ENCODE data around the gene TNFRSF8. TPM values are rescaled to one million over a fixed set of nuclear protein-coding genes. Genes with fewer than 3 reads are reported as not detected.

The TNFRSF8 gene
- total and polyA plus RNA-seq, 2 donors (not counting 1 experiment from before 2014, with no cell fraction given) = 0.05 TPM; not detected in 1

DNA sequence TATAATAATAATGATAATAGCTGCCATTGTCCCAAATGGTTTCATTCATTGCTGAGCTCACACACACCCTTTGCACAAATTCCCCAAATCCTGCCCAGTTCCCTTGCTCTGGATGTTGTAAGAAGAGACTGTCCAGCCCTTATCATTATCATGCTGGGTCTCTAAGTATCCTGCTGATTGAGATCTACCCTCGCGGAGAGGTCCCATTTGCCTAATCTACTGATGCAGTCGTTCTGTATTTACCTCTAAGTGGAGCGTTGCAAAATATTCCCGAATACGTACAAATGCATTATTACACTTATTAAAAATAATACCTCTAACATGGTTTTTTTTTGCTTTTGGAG lies 51.2 kb downstream of the TNFRSF8 start:
- DNase-seq (ENCODE audit: low read depth in 2 of 2) = no peak
- H3K36me3 ChIP-seq (ENCODE audit: control insufficient read depth, insufficient read depth, low read length) = no peaks in the 10 kb centered on the region
- no peak for TF ChIP-seq EZH2 (IDR thresholded peaks at IDR 0.05; ENCODE audit: low read length, missing control alignments)
- TF ChIP-seq, protein P1, sequence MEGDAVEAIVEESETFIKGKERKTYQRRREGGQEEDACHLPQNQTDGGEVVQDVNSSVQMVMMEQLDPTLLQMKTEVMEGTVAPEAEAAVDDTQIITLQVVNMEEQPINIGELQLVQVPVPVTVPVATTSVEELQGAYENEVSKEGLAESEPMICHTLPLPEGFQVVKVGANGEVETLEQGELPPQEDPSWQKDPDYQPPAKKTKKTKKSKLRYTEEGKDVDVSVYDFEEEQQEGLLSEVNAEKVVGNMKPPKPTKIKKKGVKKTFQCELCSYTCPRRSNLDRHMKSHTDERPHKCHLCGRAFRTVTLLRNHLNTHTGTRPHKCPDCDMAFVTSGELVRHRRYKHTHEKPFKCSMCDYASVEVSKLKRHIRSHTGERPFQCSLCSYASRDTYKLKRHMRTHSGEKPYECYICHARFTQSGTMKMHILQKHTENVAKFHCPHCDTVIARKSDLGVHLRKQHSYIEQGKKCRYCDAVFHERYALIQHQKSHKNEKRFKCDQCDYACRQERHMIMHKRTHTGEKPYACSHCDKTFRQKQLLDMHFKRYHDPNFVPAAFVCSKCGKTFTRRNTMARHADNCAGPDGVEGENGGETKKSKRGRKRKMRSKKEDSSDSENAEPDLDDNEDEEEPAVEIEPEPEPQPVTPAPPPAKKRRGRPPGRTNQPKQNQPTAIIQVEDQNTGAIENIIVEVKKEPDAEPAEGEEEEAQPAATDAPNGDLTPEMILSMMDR (conservative IDR thresholded peaks at IDR 0.05 in 1 of 2, IDR thresholded peaks at IDR 0.05 in 1 of 2; ENCODE audit: low read depth in 1 of 2, low read length in 2 of 2) = no peak
- H3K4me3 ChIP-seq (replicated peaks in 1 of 4; ENCODE audit: control extremely low read depth in 1 of 4, insufficient read depth in 1 of 4, low read depth in 3 of 4, low read length in 4 of 4) = no peak overlapping the region
- no peaks in the 10 kb centered on the region for H4K20me1 ChIP-seq (ENCODE audit: control insufficient read depth, extremely low read depth, insufficient read depth, low read length)
- H3K27me3 ChIP-seq (ENCODE audit: control insufficient read depth, insufficient read depth, low read length) = no peaks in the 10 kb centered on the region
- no peak overlapping the region for H3K9ac ChIP-seq (ENCODE audit: insufficient read depth, low read length)
- H2AFZ ChIP-seq (ENCODE audit: low read length) = no peak overlapping the region
- no peak overlapping the region for H3K4me2 ChIP-seq (ENCODE audit: extremely low read depth, insufficient read depth, low read length)
- H3K4me1 ChIP-seq (ENCODE audit: control insufficient read depth, extremely low read depth, insufficient read depth, low read length) = no peaks in the 10 kb centered on the region
- no peak overlapping the region for H3K27ac ChIP-seq (ENCODE audit: insufficient read depth, low read length)
- no peaks in the 10 kb centered on the region for H3K79me2 ChIP-seq (ENCODE audit: control insufficient read depth, insufficient read depth, low read length)
- H3K9me3 ChIP-seq (ENCODE audit: control insufficient read depth, insufficient read depth, low read depth, low read length) = no peaks in the 10 kb centered on the region

DNA sequence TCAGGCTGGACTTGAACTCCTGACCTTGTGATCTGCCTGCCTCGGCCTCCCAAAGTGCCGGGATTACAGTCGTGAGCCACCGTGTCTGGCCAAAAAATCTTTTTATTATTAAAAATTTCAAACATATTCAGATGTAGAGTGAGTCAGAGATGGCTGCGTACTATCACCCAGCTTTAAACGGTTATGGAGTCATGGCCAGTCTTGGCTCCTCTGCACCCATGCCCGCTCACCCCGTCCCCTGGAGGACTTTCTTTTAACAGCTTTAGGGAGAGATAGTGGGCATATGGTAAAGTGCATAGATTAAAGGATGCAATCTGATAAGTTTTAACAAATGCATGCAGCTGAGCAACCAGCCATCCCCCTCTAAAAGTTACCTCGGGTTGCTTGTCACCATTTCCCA lies 51.8 kb downstream of the TNFRSF8 start:
- no peak for DNase-seq (ENCODE audit: low read depth in 2 of 2)
- H3K9ac ChIP-seq (ENCODE audit: insufficient read depth, low read length) = no peak overlapping the region
- no peaks in the 10 kb centered on the region for H3K4me1 ChIP-seq (ENCODE audit: control insufficient read depth, extremely low read depth, insufficient read depth, low read length)
- no peak overlapping the region for H3K4me2 ChIP-seq (ENCODE audit: extremely low read depth, insufficient read depth, low read length)
- H4K20me1 ChIP-seq (ENCODE audit: control insufficient read depth, extremely low read depth, insufficient read depth, low read length) = no peaks in the 10 kb centered on the region
- no peak overlapping the region for H3K27ac ChIP-seq (ENCODE audit: insufficient read depth, low read length)
- H2AFZ ChIP-seq (ENCODE audit: low read length) = no peak overlapping the region
- H3K36me3 ChIP-seq (ENCODE audit: control insufficient read depth, insufficient read depth, low read length) = no peaks in the 10 kb centered on the region
- no peaks in the 10 kb centered on the region for H3K27me3 ChIP-seq (ENCODE audit: control insufficient read depth, insufficient read depth, low read length)
- TF ChIP-seq, protein P1 (conservative IDR thresholded peaks at IDR 0.05 in 1 of 2, IDR thresholded peaks at IDR 0.05 in 1 of 2; ENCODE audit: low read depth in 1 of 2, low read length in 2 of 2) = no peak
- no peak for TF ChIP-seq EZH2 (IDR thresholded peaks at IDR 0.05; ENCODE audit: low read length, missing control alignments)
- no peaks in the 10 kb centered on the region for H3K9me3 ChIP-seq (ENCODE audit: control insufficient read depth, insufficient read depth, low read depth, low read length)
- H3K4me3 ChIP-seq (replicated peaks in 1 of 4; ENCODE audit: control extremely low read depth in 1 of 4, insufficient read depth in 1 of 4, low read depth in 3 of 4, low read length in 4 of 4) = no peak overlapping the region
- no peaks in the 10 kb centered on the region for H3K79me2 ChIP-seq (ENCODE audit: control insufficient read depth, insufficient read depth, low read length)

DNA sequence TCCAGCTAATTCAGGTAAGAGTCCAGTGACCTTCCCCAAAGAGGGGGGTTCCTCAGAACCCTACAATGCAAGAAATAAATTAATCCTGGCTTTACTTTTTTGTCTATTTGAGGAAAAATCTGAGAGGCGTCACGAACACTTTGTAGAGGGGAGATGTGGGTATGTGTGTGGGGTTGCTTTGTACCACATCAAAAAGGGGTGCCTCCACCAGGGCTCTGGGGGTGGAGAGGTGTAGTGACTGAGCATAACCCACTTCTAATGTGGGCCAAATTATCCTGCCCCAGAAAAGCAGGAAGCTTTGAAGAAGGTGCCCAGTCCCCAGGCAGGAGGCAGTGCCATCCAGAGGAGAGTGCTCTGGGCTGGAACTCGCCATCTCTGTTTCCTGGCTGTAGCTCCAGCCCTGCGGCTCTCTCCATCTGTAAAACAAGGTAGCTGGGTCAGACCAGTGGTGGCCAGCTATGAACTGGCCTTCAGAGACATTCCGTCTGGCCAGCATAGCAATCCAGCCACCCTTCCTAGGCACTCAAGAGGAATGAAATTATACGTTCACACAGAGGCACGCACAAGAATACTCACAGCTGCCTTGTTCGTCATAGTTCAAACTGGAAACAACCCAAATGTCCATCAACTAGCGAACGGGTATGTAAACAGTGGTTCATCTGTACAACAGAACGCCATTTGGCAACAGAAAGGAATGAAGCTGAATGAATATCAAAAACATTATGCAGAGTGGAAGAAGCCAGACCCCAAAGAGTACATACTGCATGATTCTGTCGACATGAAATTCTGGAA lies 58.3 kb downstream of the TNFRSF8 start:
- H3K4me2 ChIP-seq (ENCODE audit: extremely low read depth, insufficient read depth, low read length) = peak overlapping the region; percentile 54
- no peaks in the 10 kb centered on the region for H3K27me3 ChIP-seq (ENCODE audit: control insufficient read depth, insufficient read depth, low read length)
- H3K27ac ChIP-seq (ENCODE audit: insufficient read depth, low read length) = peak overlapping the region; percentile 75

More for the DNA sequence above, 58.3 kb downstream of the TNFRSF8 start:
- peak; percentile 80 to 96 for DNase-seq (ENCODE audit: low read depth in 2 of 2)
- no peaks in the 10 kb centered on the region for H4K20me1 ChIP-seq (ENCODE audit: control insufficient read depth, extremely low read depth, insufficient read depth, low read length)
- H2AFZ ChIP-seq (ENCODE audit: low read length) = peak overlapping the region; percentile 31
- H3K79me2 ChIP-seq (ENCODE audit: control insufficient read depth, insufficient read depth, low read length) = no peaks in the 10 kb centered on the region
- H3K4me1 ChIP-seq (ENCODE audit: control insufficient read depth, extremely low read depth, insufficient read depth, low read length) = peaks cover 9% of the 10 kb centered on the region
- no peak overlapping the region for H3K9ac ChIP-seq (ENCODE audit: insufficient read depth, low read length)
- no peak overlapping the region for H3K4me3 ChIP-seq (replicated peaks in 1 of 4; ENCODE audit: control extremely low read depth in 1 of 4, insufficient read depth in 1 of 4, low read depth in 3 of 4, low read length in 4 of 4)
- no peaks in the 10 kb centered on the region for H3K9me3 ChIP-seq (ENCODE audit: control insufficient read depth, insufficient read depth, low read depth, low read length)
- TF ChIP-seq, protein P1 (conservative IDR thresholded peaks at IDR 0.05 in 1 of 2, IDR thresholded peaks at IDR 0.05 in 1 of 2; ENCODE audit: low read depth in 1 of 2, low read length in 2 of 2) = no peak
- TF ChIP-seq EZH2 (IDR thresholded peaks at IDR 0.05; ENCODE audit: low read length, missing control alignments) = no peak
- no peaks in the 10 kb centered on the region for H3K36me3 ChIP-seq (ENCODE audit: control insufficient read depth, insufficient read depth, low read length)
